GM12801 (cell line): ENCODE results near the gene AKAP11.

Source experiments
- TF ChIP-seq, protein P1 (sequence below): IDR thresholded peaks from one replicate; pipeline ENCODE4 v1.5.1; 2011; ENCODE audit warnings: control low read depth; ENCODE audit not compliant: insufficient read length; ENCODE audit errors: extremely low read depth

AKAP11 gene, protein sequence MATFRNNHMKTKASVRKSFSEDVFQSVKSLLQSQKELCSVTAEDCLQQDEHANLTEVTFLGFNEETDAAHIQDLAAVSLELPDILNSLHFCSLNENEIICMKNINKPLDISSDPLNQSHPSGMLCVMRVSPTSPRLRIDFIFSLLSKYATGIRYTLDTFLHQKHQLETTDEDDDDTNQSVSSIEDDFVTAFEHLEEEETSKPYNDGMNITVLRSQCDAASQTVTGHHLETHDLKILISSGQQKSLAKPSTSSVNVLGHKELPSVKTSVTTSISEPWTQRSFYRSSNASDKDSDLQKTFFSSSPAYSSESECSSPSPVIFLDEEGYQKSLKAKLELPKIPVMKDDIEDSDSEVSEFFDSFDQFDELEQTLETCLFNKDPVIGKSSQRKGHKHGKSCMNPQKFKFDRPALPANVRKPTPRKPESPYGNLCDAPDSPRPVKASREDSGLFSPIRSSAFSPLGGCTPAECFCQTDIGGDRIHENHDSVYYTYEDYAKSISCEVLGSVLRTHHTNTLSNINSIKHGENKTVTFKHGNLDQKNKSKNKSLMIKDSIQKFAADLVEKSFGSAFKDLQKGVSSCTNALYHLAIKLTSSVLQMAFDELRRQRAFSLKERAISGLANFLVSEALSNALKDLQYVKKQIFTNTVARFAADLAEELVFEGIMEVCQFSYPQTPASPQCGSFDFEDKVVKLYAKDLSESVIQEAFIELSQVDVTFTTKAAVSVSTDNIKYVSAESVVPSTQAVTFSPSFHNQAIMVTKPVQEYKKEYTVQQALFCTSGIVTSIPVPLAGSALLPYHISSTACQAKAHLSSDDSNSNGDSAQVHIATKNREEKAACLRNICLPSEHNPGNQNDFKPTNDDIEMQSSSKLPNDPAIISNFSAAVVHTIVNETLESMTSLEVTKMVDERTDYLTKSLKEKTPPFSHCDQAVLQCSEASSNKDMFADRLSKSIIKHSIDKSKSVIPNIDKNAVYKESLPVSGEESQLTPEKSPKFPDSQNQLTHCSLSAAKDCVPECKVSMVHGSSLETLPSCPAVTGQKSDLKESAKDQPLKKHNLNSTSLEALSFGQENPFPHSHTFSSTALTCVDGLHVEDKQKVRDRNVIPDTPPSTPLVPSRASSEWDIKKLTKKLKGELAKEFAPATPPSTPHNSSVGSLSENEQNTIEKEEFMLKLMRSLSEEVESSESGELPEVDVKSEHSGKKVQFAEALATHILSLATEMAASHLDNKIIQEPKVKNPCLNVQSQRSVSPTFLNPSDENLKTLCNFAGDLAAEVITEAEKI (N-terminal part only)

DNA sequence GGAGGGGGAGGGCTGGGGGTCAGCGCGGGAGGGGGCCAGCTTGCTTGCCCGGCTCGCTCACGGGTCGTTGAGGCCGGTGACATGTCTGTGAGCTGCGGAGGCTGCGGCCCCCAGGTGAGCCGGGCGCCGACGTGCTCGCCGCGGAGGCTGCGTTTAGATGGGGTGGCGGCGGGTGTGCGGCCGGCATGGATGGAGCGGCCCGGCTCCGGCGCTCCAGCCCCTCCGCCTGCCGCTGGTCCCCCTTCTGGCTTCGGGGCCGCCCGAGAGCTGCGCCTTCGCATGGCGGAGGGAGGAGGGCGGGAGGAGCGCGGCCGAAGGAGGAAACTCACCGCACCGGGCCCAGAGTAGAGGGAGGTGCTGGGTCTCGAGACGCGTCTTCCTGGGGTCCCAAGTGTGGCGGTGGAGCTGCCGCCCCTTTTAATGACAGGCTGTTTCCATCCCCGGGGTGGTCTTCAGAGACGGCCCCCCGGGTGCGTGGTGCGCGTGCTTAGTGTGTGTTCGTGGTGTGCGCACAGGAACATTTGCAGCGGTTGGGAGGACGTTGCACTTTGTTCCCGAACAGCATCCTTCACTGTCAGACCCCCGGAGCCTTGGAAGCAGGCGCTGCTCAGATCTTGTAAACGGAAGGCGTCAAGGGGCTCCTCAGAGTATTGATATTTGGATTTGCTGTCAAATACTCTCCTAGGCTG, at the start of gene AKAP11:
Gene AKAP11, plus strand, starts transcription at position 38 of the 689 bp plus-strand sequence. CDS start 14,197 bp downstream, outside the sequence.
- TF ChIP-seq, protein P1, sequence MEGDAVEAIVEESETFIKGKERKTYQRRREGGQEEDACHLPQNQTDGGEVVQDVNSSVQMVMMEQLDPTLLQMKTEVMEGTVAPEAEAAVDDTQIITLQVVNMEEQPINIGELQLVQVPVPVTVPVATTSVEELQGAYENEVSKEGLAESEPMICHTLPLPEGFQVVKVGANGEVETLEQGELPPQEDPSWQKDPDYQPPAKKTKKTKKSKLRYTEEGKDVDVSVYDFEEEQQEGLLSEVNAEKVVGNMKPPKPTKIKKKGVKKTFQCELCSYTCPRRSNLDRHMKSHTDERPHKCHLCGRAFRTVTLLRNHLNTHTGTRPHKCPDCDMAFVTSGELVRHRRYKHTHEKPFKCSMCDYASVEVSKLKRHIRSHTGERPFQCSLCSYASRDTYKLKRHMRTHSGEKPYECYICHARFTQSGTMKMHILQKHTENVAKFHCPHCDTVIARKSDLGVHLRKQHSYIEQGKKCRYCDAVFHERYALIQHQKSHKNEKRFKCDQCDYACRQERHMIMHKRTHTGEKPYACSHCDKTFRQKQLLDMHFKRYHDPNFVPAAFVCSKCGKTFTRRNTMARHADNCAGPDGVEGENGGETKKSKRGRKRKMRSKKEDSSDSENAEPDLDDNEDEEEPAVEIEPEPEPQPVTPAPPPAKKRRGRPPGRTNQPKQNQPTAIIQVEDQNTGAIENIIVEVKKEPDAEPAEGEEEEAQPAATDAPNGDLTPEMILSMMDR = no peak

DNA sequence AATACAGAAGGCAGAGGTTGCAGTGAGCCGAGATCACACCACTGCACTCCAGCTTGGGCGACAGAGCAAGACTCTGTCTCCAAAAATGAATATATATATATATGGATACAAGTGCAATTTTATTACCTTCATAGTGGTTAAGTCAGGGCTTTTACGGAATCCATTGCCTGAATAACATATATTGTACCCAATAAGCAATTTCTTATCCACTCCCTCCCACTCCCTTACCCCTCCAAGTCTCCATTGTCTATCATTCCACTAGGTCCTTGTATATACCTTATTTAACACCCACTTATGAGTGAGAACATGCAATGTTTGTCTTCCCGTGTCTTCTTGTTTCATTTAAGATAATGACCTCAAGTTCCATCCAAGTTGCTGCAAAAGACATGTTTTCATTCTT, 48.3 kb upstream of the AKAP11 start:
- TF ChIP-seq, protein P1 = no peak

DNA sequence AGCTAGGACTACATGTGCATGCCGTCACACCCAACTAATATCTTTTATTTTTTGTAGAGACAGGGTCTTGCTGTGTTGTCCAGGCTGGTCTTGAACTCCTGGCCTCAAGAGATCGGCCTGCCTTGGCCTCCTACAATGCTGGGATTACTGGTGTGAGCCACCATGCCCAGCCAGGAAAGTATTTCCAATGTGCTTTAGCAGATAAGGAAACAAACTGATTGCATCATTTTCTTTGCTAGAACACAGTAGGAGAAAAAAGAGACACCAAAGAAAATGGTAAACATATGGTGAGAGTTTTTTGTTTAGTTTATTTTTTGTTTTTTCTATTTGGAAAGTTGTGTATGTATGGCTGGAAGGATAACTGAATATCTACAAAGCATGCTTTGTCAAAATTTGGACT, 46.9 kb upstream of the AKAP11 start:
- TF ChIP-seq, protein P1 = no peak

DNA sequence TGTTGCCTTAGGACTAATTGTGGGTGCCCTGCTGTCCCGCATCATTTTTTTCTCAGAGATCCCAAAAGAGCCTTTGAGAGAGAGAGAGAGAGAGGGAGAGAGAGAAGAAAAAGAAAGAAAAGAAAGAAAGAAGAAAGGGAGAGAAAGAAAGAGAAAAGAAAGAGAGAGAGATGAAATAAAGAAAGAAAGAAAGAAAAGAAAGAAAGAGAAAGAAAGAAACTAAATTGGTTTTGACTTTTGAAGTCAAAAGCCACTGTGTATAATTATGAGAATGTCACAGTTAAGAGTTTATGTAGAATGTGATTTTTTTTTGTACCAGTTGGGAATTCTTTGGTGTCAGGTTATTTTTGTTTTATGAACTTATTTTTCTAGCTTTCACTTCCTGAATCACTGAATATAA, 43.4 kb upstream of the AKAP11 start:
- TF ChIP-seq, protein P1 = no peak

DNA sequence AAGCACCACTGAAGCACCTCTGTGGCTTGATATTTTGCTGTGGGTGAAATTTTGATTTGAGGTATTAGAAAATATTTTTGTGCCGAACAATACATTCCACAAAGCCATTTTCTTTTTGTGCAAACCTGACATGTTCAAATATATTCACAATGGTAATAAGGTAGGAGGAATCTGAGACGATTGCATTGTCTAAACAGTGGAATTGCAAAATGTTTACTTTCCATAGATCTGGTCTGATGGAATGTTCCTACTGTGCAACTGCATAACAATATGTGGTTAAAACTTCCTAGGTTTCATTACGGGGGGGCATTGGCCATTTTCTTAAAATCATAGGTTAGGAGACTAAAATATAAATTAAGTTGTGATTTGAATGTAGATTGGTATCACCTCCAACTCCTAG, 42.7 kb upstream of the AKAP11 start:
- TF ChIP-seq, protein P1 = no peak

DNA sequence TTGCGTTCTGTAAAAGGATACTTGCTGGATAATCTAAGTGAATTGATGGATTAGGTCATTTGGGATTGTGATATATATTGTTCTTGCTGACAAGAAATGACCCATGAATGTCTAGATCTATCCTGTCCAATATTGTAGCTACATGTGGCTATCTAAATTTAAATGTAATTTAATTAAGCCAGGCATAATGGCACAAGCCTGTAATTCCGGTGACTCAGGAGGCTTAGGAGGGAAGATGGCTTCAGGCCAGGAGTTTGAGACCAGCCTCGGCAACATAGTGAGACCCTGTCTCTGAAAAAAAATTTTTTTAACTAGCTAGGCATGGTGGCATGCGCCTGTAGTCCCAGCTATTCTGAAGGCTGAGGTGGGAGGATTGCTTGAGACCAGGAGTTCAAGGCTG, 39.3 kb upstream of the AKAP11 start:
- TF ChIP-seq, protein P1 = no peak
